ENCODE data around the gene WDR36.
"Not testable (repeated sequence)": the region's sequence is repeated elsewhere in the genome, so short reads cannot be mapped to it uniquely, and the experiment has no call there.

WDR36 gene

DNA sequence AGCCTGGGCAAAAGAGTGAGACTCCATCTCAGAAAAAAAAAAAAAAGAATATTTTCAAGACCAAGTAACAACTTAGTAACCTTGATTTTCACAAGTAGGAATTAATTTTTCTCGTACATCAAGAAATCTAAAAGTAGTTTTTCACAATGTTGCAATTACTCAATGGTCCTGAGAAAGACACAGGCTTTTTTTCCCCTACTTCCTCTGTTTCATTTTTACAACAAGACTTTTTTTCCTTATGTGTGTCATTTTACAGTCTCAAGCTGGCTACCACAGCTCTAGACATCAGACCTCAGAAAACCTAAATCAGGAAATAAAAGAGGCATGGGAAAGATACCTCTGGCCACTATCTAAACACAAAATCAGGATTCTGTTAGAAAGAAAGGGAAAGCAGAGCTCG is 45.9 kb downstream of the WDR36 start:
- DNase-seq: no peak

DNA sequence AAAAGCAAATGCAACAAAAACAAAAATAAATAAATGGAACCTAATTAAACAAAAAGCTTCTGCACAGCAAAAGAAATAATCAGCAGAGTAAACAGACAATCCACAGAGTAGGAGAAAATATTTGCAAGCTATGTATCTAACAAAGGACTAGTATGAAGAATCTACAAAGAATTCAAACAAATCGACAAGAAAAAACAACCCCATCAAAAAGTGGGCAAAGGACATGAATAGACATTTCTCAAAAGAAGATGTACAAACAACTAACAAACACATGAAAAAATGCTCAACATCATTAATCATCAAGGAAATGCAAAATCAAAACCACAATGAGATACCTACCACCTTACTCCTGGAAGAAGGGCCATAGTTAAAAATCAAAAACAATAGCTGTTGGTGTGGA is 49.3 kb downstream of the WDR36 start:
- DNase-seq: not testable (repeated sequence)

DNA sequence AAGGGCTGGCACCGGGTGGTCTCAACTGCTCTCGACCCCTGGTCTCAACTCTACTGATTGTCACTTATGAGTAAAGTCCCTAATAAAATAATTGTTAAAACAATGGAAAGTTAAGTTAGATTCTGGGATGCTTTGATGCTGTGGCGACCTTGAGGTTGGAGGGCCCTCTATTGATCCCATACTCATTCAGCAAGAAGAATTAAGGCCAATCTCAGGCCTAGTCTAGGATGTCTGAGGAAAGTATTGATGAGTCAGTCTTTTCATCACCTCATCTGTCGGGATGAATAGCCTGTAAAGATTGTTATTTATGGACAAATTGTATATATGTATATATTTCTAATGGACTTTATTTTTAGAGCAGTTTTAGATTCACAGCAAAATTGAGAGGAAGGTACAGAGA is 50.8 kb downstream of the WDR36 start:
- peak; percentile 26 for DNase-seq

DNA sequence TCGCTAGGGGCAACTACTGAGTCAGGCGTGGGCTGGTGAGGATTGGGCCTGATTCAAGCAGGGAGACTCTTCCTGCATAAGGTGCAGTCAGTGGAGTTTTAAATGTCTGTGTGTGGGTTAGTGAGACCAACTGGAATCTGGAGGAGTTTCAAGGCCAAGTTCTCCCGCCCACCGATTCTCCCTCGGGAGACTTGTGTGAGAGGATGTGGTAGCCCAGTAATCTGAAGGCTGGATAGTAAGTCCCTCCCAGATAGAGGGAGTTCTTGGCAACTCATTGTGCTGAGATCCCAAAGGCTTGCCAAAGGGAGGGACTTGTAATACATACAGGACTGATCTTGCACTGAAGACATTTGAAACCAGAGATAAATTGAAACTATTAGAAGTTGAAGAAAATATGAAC is 51.8 kb downstream of the WDR36 start:
- peak; percentile 87 for DNase-seq

DNA sequence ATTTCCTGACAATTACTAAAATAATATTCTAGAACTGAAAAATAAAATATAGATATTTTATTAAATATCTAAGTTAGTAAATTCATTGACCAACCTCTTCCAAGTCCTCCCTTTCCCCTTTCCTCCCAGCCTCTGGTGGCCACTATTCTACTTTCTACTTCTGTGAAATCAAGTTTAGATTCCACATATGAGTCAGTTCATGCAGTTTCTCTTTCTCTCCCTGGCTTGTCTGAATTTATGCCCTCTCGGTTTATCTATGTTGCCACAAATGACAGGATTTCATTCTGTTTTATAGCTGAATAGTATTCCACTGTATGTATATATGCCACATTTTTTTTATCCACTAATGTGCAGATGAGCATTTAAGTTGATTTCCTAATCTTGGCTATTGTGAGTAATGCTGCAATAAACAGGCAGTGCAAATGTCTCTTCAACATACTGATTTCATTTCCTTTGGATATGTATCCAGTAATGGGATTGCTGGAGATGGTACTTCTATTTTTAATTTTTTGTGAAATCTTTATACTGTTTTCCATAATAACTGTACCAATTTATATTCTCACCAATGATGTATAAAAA is 52.3 kb downstream of the WDR36 start:
- DNase-seq: no peak

DNA sequence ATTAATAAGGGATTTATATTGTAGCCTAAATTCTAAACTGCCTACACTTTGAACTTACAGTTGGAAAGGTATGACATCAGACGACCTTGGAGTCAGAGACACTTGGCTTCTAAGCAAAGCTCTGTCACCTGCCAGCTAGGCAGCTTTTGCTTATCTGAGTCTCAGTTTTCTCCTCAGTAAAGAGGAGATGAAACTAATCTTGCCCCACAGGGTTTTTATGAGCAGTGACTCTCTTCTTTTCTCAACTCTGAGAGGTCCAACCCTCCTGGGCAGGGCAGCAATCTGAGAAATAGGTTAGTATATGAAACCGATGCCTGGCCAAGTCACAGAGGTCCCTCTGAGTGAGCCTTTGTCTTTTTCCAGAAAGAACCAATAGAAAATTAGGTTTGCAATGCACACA is 53.9 kb downstream of the WDR36 start:
- DNase-seq: no peak

DNA sequence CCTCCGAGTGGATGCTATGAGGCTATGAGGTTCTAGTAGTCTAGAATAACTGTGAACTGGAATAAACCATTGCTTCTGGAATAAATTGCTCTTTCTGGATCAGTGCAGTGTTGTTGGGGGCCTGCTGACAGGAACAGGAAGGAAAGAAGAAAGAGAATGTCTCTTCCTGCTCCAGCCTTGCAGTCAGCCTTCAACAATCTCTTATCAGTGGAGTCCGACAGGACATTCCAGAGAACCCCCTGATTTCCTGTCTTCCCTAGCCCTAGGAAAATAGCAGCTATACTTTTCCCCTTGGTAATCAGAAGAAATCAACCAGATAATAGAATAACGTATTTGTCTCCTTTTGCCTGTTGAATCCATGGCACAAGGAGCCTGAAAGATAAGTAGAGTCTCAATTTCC is 55.4 kb downstream of the WDR36 start:
- DNase-seq: no peak

DNA sequence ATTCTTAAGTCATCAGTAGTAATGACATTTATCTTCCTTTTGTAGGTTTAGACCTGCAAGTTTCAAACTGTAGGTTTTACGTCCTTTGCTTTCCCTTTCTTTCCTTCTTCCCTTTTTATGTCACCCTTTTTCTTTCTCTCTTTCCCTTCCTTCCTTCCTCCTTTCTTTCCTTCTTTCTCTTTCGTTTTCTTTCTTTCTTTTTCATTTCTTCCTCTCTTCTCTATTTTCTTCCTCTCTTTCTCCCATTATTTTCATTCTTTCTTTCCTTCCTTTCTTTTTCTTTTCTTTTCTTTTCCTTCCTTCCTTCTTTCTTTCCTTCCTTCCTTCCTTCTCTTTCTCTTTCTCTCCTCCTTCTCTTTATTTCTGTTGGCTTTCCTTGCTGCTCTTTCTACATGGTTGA is 59.9 kb downstream of the WDR36 start:
- no peak for DNase-seq

DNA sequence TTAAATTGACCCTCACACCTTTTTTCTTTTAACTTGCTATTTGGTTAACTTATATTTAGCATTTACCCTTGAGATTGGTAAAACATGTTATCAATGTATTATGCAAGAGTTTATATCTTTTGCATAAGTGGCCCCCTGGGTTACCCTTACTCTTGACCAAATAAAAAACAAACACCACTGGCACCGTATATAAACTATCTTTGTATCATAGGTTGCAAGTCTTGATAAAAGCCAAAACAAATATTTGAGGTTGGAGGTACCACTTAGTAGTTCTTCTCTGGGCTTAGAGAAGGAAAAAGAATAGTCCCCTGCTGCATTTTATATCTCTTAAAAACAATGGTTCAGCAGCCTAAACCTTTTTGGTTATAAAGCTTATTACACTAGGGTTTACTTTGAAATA is 61.3 kb downstream of the WDR36 start:
- DNase-seq: no peak

DNA sequence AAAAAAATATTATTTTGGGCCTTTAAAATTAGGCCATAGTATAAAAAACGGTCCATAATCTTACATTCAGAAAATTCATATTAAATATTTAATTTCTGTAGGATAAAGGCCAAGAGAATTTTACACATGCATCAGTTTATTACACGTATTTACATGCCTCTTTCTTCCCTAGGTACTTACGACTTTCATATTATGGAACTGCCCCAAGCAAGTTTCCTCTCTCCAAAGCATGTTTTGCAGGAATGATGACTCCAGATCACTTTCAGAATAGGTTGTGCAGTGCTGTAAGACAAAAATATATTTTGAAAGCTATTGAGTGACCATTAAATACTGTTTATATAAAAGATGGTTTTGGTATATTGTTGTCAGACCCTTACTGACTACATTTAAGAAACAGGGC is 61.8 kb downstream of the WDR36 start:
- no peak for DNase-seq

DNA sequence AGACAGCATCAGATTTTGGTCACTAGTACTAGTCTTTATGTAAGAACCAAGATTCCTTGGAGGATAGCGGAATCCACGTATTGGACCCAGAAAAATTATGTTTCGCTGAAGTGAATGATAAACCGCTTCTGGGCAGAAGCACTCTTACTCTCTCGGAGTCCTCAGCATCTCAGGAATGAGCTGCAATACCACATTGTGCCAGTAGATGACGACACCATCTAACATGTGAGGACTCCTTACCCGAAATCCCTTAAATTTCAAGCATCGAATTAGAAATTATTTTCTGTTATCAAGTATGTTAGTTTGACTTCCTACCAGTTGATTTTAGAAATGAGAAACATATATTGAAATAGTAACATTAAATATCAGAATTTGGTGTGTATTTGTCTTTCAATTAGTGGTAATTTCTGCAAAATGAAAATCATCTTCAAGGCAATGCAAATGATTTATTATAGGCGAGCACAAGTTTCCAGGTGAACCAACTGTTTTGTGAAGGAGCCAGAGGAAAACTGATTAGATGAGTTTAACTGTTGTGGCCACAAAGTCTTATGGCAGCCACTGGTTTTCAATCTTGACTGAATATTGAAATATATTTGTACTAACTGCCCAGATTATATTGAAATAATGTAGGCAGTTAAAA is 66.1 kb downstream of the WDR36 start:
- peak; percentile 72 for DNase-seq

DNA sequence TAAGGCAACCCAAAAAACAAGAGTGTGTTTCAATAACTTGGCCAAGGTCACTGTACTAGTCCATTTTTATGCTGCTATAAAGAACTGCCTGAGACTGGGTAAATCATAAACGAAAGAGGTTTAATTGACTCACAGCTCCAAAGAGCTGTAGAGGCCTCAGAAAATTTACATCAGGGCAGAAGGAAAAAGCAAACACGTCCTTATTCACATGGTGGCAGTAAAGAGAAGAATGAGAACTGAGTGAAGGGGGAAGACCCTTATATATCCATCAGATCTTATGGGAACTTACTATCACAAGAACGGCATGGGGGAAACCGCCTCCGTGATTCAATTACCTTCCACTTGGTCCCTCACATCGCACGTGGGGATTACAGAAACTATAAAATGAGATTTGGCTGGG is 67.7 kb downstream of the WDR36 start:
- DNase-seq: no peak

DNA sequence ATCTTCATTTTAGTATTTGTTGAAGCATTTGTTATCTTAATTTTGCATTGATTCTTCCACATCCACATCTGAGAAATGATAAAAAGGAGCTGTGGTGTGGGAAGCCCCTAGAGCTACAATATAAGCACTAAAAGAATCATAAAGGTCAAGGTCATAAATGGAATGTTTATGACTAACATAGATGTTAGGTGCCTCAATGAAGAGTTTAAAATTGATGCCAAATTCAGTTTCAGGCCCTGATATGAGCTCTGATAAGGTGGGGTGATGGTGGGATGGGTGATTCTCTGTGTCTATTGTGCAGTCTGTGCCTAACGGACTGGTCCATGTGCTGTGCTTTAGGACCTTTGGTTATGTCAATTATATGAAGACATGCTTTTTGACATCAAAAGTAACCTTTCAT is 70.9 kb downstream of the WDR36 start:
- no peak for DNase-seq

DNA sequence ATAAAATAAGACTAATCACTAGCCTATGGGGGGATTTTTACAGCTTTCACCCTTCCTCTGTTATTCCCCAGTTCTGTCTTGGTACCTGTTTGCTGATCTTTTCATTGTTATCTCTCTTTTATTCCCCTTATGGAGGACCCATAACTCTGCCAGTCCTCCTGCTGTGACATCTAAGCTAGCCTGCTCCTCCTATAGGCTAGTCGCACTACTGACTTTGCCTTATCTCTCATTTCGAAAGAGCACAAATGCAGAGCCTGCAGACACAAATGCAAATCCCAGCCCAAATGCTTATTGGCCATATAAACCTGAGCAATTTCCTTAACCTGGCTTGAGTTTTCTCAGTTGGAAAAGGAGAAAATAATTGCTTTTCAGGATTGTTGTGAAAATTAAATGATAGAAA is 72.9 kb downstream of the WDR36 start:
- DNase-seq: no peak

DNA sequence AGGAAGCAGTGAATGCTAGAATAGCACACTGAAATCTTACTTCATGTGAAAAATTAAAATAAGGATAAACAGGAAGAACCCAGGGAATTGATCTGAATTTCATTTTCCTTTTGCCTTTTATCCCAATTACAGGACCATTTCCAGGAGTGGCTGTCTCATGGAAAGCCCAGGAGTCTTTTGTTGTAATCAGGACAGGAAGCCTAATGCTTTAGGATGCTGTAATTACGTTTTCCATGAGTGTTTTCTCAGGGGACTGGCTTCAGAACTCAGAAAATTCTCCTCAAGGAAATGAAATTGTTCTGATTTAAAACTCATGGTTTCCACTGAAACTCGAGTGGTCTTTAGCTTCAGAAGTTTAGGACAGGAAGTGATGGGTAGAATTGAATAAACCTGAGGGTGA is 75.4 kb downstream of the WDR36 start:
- no peak for DNase-seq

DNA sequence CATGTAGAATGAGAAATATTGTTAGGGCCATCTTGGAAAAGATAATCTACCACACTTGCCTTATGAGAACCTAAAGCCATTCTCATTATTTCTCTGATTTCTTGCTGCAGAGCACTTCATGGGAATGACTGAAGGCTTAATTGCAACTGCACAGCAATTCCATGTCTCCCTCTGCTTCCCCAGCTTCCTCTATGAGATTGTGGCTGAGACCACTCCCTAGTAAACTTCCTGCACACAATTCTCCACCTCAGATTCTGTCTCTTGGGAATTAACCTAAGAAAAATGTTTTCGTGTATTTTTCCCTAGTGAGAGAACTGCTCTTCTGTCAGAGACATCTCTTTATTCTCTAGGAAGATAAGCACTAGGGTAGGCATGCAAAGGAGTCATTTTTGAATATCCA is 76.5 kb downstream of the WDR36 start:
- DNase-seq: no peak

DNA sequence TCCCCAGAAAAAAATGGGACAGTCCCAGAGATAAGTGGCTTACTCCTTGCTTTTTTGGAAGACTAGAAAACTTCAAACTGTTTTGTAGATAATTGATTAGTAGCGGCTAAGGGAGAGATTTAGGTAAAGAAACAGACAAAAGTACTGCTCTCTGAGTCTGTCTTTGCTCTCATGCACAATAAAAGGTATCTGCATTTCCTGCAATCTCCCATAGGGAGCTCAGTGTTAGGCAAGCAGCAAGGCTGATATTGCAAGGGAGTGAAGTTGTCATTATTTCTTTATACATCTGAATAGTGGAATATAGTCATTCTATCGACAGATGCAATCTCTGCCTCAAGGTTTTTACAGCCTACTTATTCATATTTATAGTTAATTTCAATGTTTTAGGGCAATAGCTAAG is 77.1 kb downstream of the WDR36 start:
- no peak for DNase-seq

DNA sequence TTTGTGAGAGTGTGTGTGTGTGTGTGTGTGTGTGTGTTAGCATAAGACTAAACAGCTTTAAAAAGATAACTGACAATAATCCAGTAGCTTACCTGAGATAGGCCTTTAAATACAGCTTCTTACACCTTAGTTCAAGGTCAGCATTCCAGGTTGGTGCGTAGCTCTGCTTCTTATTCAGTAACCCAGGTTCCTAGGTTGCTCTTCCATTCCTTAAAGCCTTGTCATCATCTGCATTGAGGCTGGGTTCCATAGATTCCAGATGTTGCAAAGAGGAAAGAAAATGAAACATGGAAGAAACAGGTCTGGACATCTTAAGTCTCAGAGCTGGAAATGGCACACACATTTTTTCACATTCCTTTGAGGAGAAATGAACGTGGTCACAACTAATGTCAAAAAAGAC is 78.1 kb downstream of the WDR36 start:
- DNase-seq: no peak

DNA sequence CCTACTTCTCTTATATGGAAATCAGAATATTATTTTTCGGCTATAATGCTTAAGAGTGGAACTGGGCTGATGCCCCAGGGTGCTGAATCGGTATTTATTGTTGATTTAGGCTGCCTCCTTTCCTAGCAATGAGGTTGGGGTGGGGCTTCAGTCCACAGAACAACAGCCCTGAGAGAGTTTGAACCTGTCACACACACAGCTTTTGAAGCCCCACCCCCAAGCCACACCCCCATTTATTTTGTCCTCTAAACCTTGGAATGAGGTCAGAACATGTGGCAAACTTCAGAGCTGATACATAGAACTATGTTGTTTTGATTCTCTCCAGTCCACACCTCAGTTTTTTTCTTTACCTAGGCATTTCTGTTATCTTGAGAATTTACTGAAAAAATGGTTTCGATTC is 80.4 kb downstream of the WDR36 start:
- no peak for DNase-seq

DNA sequence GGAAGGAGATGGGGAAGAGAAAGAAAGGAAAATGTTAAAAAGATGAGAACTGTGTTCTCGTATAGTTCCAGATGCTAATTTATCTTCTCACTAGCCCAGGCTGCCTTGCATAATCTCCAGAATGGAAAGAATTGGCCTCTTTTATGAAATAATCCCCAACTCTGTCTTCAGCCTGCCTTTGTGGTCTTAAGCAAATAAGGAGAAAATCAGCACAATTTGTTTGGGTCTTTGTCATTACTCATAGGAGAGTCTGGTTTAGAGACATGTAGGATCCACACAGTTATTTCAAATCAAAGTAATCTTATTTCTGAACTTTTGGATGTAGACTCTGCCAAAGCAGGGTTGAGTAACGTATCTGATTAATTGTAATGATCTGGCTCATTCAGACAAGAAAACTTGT is 81.3 kb downstream of the WDR36 start:
- DNase-seq: peak; percentile 8

Measured in fibroblast of skin of abdomen (primary cell).